NAMALWA (cell line): ENCODE data around the gene HES2.
"Not testable (repeated sequence)": the region's sequence is repeated elsewhere in the genome, so short reads cannot be mapped to it uniquely, and the experiment has no call there.

Experiments used
- DNase-seq: peaks from one replicate; pipeline ENCODE4 v3.0.0-alpha.2; 2015; ENCODE audit warnings: low spot score

The HES2 gene

DNA sequence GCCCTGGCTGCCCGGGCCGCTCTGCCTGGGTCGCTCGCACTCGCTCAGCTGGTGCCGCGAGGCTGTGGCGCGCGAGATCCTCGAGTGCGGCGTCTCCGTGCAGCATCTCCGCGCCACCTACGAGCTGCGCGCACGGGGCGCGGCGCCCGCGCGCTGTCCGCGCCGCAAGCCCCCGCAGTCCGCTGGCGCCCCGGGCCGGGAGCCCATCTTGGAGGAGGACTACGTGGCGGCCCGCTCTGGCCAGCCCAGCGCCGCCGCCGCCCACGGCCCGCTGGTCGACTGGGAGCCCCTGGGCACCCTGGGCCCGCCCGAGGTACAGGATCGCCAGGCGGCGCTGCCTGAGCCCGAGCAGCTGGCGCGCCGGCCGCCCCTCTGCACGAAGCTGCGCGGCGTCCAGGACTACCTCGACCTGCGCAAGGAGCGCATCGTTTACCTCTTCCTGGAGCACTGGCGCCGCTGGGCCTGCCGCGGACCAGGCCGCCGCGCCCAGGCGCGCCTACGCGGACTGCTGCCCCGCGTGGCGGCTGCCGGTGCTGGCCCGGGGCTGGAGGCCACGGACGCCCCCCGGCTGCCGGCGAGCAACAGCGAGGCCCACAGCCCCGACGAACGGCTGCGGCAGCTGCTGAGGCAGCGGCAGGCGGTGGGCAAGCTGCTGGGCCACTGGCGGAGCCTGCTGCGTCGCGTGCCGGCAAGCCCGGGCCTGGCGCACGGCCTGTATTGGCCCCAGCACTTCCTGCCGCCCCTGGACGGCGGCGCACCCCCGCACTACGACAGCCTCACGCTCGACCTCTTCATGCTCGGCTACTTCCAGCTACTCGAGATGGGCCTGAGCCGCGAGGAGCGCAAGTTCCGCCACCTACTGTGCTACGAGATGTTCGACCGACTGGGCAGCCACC, 35.4 kb upstream of the HES2 start:
- DNase-seq = no peak

DNA sequence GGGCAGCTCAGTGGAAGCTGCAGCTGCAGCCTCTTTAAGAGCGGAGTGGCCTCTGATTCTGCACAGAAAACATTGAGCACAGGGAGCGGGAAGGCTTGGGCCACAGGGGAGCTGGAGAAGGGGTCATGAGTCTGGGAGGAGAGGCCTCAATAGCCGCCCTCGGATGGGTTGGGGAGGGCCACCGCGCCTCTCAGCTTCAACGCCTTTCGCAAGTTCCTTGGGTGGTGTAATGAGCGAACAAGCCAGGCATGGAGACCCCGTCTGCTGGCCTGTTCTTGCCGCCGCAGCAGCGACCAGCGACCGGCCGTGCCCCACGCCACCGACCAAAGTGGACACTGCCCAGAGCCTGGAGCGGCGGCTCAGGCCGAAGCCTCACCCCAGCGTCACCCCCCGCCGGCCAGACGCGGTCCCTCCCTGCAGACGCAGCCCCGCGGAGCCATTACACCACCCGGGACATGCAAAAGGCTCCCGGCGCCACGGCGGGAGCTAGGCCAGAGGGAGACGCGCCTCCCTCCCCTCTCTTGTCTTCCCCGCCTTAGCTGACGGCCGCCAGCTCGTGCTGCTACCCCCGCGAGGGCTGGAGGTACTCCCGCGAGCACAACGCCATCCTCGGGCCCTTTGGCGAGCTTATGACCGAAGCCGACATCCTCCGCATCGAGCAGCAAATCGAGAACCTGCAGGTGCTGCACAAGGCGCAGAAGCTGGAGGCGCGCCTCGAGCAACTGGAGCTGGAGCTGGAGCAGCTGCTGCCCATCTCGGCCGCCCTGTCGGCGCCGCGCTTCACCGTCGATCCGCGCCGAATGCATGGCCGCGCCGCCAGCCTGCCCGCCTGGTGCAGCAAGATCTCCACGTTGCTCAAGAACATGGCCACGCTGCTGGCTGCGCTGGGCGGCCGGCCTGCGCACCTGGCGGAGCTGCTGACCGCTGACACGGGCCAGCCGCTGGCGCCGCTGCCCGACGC, 34.5 kb upstream of the HES2 start:
- not testable (repeated sequence) for DNase-seq

DNA sequence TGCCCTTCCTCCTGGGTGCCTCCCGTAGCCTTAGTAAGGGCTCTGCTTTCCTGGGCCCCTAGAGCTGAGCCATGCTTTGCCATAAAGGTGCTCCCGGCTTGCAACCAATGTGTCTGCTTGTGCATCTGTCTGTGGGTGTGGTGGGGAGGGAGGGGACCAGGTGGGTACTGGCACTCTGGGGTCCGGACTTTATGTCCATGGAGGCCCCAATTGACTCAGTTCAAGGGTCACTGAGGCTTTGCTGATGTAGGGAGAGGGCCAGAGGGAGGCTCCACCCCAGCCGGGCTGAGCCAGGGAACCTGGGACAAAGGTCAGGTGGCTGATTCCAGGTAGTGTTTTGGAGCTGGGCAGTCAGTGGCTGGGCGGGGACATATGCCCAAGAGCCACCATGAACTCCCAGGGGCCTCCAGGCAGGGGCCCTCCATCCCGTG, 31.2 kb upstream of the HES2 start:
- DNase-seq = no peak

DNA sequence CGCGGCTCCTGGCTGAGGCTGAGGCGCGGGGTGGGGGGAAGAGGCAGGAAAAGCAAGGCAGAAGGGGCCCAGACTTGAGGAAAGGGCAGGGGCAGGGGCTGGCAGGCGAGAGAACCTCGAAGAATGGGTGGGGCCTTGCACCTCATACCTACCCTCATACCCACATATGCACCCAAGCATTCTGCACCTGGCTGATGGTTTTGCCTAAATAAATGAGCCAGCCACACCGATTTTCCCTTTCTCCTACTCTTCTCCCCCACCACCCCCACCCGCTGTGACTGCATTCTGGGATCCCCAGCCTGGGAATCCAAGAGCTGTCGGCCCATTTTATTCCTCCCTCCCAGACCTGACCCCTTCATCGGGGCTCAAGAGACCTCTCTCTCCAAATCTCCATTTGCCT, 30.8 kb upstream of the HES2 start:
- not testable (repeated sequence) for DNase-seq

DNA sequence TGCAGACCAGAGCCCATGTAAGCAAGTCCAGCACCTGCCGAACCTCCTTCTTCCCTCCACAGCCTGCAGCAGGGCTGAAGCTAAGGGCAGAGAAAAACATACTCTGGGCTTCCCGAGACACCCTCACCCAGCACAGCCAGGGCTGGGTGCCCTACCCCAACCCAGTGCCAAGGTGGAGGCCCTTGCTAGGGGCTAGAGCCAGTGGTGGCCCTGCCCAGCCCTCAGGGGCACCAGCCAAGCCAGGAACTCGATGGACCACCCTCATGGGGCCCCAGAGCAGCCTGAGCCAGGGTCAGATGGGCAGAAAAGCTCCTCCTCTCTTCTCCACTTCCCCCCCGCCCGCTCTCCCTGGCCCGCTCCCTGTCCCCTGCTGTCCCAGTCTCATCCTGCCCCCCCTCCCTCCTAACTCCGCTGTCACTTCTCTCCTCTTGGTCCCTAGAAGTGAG, 30.3 kb upstream of the HES2 start:
- DNase-seq = no peak

DNA sequence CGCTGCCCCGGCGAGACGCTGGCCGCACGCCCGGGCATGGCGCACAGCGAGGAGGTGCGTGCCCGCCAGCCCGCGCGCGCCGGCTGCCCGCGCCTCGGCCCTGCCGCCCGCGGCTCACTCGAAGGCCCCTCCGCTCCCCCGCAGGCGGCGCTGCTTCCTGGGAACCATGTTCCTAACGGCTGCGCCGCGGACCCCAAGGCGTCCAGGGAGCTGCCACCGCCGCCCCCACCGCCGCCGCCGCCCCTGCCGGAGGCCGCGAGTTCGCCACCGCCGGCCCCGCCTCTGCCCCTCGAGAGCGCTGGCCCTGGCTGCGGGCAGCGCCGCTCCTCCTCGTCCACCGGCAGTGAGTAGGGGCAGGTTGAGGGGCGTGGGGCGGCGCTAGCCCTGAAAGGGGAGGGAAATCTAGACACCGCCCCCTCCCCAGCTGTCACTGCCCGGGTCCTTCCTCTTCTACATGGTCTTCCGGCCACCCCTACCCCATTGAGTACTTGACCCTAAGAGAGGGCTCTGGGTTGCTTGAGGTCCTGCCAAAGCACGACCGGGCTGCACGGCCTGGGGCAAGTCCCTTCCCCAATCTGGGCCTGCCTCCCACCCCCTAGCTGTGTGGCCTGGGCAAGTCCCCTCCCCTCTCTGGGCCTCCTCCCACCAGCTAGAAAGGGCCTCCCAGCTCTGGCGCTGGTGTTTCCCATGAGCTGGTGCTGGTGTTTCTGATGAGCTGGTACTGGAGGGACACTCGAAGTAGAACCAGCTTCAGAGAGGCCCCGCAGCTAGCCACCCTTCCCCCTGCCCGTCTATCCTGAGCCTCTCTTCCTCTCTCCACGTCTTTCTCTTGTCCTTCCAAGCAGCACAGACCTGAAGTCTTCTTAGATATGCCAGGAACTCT, 29.3 kb upstream of the HES2 start:
- peak; percentile 46 for DNase-seq

DNA sequence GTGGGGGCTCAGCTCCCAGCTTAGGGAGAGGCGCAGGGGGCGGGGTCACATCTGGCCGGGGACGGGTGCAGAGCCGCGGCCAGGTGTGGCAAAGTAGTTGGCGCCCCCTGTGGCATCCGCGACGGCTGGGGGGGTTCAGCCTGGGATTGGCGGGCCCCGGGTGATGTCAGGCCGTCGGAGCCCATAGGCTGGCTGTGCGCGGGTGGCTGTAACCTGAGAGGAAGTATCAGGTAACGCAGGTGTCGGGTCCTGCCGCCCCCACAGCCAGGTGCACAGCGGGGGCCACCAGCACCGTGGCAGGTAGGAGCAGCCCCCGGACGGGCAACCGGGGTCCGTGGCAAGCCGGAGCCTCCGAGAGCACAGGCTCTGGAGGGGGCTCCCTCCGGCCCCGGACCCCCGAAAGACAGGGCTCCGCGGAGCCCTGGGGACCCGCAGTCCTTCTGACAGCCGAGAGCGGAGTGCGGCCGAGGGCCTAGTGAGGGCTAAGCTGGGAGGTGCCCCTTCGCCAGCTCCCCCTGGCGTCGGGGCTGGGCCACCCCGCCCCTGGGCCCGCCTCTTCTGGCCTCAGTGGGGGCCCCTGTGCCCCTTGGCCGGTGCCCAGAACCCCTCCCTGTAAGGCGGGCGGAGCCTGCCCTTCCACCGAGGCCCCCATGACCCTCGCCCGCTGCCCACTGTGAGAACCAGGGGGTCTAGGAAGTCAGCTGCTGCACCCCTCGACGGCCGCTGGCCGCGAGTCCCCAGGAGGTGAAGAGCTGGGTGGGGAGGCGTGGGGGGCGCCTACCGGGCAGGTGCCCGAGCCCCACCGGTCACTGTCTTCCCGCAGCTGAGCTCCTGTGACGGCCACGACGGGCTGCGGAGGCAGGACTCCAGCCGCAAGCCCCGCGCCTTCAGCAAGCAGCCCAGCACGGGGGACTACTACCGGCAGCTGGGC, 28.4 kb upstream of the HES2 start:
- DNase-seq = no peak

DNA sequence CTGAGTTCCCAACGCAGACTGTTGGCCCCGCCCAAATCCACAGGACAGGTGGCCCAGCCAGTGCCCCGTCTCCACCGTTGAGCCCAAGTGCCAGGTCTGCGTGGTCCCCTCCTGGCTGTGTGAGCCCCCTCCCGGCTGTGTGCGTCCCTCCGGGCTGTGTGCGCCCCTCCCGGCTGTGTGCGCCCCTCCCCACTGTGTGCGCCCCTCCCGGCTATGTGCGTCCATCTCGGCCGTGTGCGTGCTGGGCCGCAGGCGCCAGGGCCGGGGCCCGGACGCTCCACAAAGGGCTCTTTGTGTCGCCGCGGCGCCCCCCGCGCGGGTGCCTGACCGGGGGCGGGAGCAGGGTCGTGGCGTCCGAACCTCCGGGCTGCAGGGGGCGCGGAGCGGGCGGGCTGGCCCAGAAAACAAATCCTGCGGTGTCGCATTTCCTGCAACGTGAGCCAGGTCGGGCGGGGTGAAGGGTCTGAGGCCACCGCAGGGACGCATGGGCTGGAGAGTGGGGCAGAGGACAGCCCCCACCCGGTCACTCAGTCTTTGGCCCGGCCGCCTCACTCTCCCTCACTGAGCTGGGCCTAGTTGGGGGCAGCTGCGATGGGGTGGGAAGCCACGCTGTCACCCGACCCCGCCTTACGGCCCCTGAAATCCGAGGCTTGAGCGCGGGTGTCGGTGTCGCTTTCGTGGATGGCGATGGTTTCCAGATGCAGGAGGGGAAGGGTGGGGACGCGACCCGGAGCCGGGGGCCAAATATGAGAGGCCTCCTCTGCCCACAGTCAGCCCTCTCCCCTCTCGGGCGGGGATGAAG, 27.5 kb upstream of the HES2 start:
- no peak for DNase-seq

DNA sequence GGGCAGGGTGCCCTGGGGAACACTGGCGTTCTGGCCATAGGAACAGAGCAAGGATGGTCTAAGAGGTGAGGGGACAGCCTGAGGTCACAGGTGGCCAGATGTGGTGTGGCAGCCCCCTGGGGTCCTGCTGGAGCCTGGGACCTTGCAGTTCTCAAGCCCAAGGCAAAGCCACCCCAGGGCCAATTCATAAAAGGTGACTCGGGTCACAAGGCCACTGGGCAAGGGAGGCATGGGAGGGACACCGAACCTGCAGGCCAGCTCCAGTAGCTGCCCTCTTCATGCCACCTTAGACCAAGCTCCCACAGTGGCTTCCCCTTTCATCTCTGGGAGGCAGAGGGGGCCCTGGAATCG, 26.9 kb upstream of the HES2 start:
- DNase-seq = no peak

DNA sequence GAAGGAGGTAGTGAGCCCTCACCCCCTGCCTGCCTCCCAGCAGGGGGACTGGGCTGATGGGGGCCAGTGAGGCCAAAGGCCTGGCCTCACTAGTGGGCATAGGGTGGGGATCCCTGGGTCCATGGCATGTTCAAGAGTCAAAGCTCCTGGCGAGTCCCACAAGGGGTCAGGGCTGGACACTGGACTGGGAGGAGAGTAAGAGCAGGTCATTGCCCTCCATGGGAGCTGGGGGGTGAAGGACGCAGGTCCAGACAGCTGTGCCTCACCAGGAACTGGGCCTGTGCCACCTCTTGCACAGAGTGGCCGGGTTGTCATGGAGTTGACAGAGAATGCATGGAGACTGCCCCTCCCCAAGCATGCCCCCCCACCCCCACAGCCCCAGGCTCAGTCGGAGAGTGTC, 26.2 kb upstream of the HES2 start:
- DNase-seq = not testable (repeated sequence)

DNA sequence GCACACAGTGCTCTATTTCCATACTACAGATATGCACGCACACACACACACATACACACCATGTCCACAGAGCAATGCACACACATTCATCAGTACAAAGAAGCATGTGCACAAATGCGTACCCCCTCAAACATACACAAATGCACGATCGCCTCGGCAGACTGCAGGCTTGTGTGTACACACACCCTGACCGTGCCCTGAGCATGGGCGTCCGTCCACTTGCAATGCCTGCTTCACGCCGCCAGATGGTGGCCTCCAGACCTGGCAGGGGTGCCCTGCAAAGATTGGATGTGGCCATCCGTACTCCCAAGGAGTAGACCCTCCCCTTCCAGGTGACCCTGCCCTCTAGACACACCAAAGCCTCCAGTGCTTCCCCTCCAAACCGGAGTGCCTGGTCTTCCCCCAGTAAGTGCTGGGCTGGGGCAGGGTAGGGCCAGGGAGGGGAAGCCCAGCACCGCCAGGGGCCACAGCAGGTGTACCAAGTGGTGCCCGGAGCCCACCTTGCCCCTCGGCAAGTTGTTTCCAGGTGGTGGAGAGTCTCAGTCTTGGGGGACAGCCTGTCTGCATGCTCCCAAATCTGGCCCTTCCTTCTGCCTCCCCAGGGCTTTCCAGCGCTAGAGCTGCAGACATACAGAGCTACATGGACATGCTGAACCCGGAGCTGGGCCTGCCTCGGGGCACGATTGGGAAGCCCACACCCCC, 25.5 kb upstream of the HES2 start:
- DNase-seq = no peak

DNA sequence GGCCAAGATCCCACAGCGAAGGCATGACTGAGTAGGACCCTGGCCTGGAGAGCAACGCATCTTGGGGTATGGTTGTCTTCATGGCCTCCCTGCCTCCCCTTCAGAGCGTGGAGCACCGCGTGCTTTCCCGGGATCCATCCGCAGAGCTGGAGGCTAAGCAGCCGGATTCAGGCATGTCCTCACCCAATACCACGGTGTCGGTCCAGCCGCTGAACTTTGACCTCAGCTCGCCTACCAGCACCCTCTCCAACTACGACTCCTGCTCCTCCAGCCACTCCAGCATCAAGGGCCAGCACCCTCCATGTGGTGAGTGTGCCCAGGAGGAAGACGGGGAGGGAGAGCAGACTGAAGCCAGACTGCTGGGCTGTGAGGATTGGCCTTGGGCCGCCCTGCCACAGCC, 24.7 kb upstream of the HES2 start:
- DNase-seq = no peak

DNA sequence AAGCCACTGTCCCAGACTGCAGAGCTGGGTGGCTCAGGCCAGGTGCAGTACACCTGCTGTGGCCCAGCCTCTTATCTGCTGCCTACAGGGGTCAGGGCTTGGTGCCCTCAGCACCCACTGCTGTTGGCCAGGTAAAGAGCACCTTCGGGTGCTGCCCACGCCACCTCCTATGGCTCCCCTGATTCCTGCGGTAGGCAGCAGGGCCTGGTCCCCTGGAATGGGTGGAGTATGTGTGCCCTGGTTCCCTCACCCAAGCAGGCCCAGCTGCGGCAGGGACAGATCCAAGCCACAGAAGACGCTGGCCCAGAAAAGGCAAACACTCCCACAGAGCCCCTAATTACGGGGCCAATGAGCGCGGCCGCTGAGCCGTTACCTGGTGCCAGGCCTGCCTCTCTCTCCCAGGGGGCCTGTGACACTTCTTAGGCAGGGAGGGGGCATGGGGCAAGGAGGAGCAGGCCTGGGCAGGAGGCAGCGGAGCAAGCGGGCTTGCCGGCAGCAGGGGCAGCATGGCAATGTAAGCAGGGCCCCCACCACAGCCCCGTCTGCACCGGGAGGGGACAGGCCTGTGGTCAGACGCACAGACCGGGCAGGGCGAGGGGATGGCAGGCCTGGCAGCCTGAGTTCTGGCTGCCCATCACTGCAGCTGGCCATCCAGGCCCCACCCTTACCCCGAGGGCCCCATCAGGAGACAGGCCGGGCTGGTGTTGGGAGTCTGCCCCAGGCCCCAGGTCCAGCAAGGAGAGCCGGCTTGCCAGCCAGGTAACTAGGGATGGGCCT, 23.8 kb upstream of the HES2 start:
- DNase-seq = no peak

DNA sequence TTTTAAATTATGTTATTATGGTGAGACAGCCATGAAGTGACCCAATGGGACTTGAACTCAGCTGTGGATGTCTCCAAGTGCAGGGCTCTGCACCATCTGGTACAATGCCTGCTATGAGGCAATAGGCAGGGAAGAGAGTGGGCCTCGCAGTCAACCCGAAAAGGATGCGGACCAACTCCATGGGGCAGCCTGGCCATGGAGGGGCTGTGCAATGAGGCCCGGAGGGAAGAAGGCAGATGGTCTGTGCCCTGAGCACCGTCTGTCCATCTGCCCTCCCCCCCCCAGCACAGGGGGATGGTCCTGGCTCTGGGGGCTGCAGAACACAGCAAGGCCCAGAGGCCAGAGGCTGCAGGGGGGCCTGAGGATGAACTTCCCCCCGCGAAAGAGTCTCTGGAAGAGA, 21.9 kb upstream of the HES2 start:
- DNase-seq = no peak

DNA sequence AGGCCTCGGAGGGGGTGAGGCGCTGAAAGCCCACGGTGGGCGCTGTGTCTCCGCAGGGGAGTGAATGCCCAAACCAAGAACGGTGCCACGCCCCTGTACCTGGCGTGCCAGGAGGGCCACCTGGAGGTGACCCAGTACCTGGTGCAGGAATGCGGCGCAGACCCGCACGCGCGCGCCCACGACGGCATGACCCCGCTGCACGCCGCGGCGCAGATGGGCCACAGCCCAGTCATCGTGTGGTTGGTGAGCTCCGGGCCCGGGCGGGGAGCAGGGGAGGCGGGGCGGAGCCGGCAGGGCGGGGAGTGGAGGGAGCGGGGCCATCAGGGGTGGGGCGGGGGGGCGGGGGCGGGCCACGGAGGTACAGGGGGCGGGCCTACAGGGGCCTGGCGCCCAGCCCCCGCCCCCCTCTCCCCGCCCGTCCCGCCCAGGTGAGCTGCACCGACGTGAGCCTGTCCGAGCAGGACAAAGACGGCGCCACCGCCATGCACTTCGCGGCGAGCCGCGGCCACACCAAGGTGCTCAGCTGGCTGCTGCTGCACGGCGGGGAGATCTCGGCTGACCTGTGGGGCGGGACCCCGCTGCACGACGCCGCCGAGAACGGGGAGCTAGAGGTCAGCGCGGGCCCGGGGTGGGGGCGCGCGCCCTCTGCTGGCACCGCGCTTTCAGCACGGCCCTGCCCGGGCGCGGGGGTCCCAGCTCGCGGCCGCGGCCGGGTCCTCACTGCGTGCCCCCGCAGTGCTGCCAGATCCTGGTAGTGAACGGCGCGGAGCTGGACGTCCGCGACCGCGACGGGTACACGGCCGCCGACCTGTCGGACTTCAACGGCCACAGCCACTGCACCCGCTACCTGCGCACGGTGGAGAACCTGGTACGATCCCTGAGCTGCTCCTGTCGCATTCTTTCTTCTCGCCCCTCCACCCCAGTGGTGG, 20.7 kb upstream of the HES2 start:
- DNase-seq = no peak

DNA sequence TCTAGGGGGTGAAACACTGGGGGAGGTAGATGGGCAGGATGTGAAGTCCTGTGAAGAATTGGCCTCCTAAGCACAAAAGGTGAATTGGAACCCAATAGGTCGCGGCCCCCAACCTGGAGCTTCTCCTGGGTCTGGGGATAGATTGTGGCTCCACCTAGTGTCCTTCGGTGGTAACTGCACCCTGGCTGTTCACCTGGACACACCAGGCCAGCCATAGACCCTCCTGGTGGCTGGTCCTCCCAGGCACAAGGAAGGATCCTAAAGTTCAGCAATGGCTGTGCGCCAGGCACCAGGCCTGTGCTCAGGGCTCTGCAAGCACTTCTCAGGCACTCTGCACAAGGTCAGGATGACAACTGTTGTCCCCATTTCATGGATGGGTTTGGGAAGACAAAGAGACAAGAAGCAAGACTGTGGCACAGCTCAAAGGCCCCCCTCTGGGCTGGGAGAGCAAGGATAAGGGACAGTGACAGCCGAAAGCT, 18.4 kb upstream of the HES2 start:
- peak; percentile 90 for DNase-seq

DNA sequence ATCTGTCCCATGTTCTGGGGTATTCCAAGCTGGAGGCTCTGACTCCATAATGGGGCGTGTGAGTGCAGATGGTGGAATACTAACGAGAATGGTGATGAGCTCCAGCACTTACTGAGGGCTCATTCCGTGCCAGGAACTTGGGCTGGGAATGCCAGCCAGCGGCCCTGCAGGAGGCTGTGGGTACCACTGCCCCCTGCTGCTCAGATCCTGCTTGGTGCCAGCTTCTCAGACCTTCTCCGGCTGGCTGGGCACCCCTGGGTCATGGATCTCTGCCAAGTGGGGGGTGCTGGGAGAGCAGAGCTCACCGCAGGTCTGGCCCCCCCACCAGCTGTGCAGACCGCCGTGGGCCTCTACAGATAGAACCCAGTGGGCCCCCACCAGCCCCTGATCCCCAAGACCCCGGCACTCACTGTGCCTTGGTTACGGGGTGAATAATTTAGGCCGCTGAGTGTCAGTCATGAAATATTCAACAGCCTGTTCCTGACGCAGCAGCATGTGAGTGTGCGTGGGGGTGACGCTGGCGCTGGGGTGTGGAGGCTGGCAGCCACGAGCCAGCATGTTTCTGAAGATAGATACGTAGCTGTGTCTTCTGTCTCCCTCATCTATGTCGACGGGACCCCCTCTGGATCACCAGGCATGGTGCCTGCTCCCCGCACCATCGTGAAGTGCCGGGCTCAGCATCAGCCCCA, 17.4 kb upstream of the HES2 start:
- not testable (repeated sequence) for DNase-seq
